ENCODE data around the gene DNAJA3. TPM values are rescaled to one million over a fixed set of nuclear protein-coding genes. Genes with fewer than 3 reads are reported as not detected.

The DNAJA3 gene
- total RNA-seq, 1 experiment from 2014 or later, result 64.1 TPM

- Mint-ChIP-seq H3K4me1 (no peaks in the 10 kb centered on the region), H3K27ac (no peak overlapping the region), H3K9me3 (no peaks in the 10 kb centered on the region), H3K4me3 (no peak overlapping the region), H3K36me3 (peaks cover 70% of the 10 kb centered on the region), H3K27me3 (ENCODE audit: low read depth) (no peaks in the 10 kb centered on the region)
- CTCF ChIA-PET, result interaction anchor here (0.5 kb wide), 1 partner anchor 207 kb away, joined by 5 read pairs; no protein-coding TSS in a partner anchor
- TF ChIP-seq ZNF232 (CRISPR knock-in tag; IDR thresholded peaks at IDR 0.05) (no peak), RELA (CRISPR knock-in tag; IDR thresholded peaks at IDR 0.05; ENCODE audit: borderline replicate concordance) (no peak), STAT6 (CRISPR knock-in tag; conservative IDR thresholded peaks at IDR 0.05; ENCODE audit: low read depth) (no peak), MAX (CRISPR knock-in tag; IDR thresholded peaks at IDR 0.05) (no peak), JAZF1 (CRISPR knock-in tag; IDR thresholded peaks at IDR 0.05) (no peak), ATF1 (CRISPR knock-in tag; IDR thresholded peaks at IDR 0.05) (no peak), MXD4 (CRISPR knock-in tag; IDR thresholded peaks at IDR 0.05; ENCODE audit: borderline replicate concordance) (no peak), ERG (CRISPR knock-in tag; IDR thresholded peaks at IDR 0.05) (no peak), E2F1 (CRISPR knock-in tag; IDR thresholded peaks at IDR 0.05) (no peak), NFE2L1 (CRISPR knock-in tag; IDR thresholded peaks at IDR 0.05) (no peak), NR1H2 (CRISPR knock-in tag; IDR thresholded peaks at IDR 0.05) (no peak)
- no peak for DNase-seq (ENCODE audit: low spot score)
- POLR2A ChIA-PET, result interaction anchor here (0.6 kb wide), 2 partner anchors 22 to 41 kb away, joined by 3 to 4 read pairs; no protein-coding TSS in a partner anchor
- ATAC-seq, result no peak
Measured at GRCh38 chr16:4443271-4443670, 17.6 kb downstream of the DNAJA3 start.

GRCh38 chr16:4443986-4444385, 18.3 kb downstream of the DNAJA3 start:
- POLR2A ChIA-PET, result interaction anchor here (0.6 kb wide), 1 partner anchor 41 kb away, joined by 4 read pairs; no protein-coding TSS in a partner anchor
- H3K27me3 Mint-ChIP-seq (ENCODE audit: low read depth), result no peaks in the 10 kb centered on the region
- no peak overlapping the region for H3K27ac Mint-ChIP-seq
- CTCF ChIA-PET, result no interaction called here
- peaks cover 73% of the 10 kb centered on the region for H3K36me3 Mint-ChIP-seq
- H3K9me3 Mint-ChIP-seq, result no peaks in the 10 kb centered on the region
- ATAC-seq (no peak), DNase-seq (ENCODE audit: low spot score) (no peak)
- H3K4me3 Mint-ChIP-seq, result no peak overlapping the region
- H3K4me1 Mint-ChIP-seq, result no peaks in the 10 kb centered on the region
- no peak for TF ChIP-seq FOXP1 (CRISPR knock-in tag; IDR thresholded peaks at IDR 0.05; ENCODE audit: borderline replicate concordance)

GRCh38 chr16:4450430-4450829, 24.8 kb downstream of the DNAJA3 start:
- ATAC-seq, result no peak
- DNase-seq (ENCODE audit: low spot score), result no peak
- Mint-ChIP-seq H3K27ac (no peak overlapping the region), H3K36me3 (peaks cover 56% of the 10 kb centered on the region), H3K9me3 (no peaks in the 10 kb centered on the region), H3K27me3 (ENCODE audit: low read depth) (no peaks in the 10 kb centered on the region), H3K4me1 (no peaks in the 10 kb centered on the region), H3K4me3 (no peak overlapping the region)
- CTCF ChIA-PET, result interaction anchor here (0.6 to 0.9 kb wide), 2 partner anchors 12 to 589 kb away, joined by 3 read pairs; no protein-coding TSS in a partner anchor
- POLR2A ChIA-PET, result no interaction called here
- TF ChIP-seq ZNF425 (CRISPR knock-in tag; conservative IDR thresholded peaks at IDR 0.05) (no peak), ZNF512 (CRISPR knock-in tag; IDR thresholded peaks at IDR 0.05; ENCODE audit: borderline replicate concordance) (no peak), FOXK1 (CRISPR knock-in tag; IDR thresholded peaks at IDR 0.05) (no peak), CBFB (CRISPR knock-in tag; IDR thresholded peaks at IDR 0.05; ENCODE audit: low read depth) (no peak), ZNF317 (CRISPR knock-in tag; IDR thresholded peaks at IDR 0.05; ENCODE audit: borderline replicate concordance, low read depth) (no peak), EMX1 (CRISPR knock-in tag; IDR thresholded peaks at IDR 0.05) (no peak), ZNF121 (CRISPR knock-in tag; IDR thresholded peaks at IDR 0.05) (no peak), ATF6 (CRISPR knock-in tag; IDR thresholded peaks at IDR 0.05) (no peak)
